Right lobe of liver (tissue), 6 donors: ENCODE data around the gene SCAND1. TPM values are rescaled to one million over a fixed set of nuclear protein-coding genes. Genes with fewer than 3 reads are reported as not detected.

Experiments used
- ATAC-seq, 4 donors: fragments of 200-7000 bp; cut with Tn5 transposase; one replicate each; pipeline ENCODE4 v1.9.1; 2020; ENCODE audit warnings: mild to moderate bottlenecking in 4 of 4, moderate library complexity in 4 of 4
- DNase-seq, 3 donors: peaks; one replicate each; pipeline ENCODE4 v3.0.0-alpha.2; 2020
- H3K27ac ChIP-seq, 3 donors: fragments of 200-600 bp; one replicate each; pipeline ENCODE4 v1.8.0; 2022
- H3K27me3 ChIP-seq, 2 donors: fragments of 200-600 bp; one replicate each; pipeline ENCODE4 v1.8.0; 2022
- H3K36me3 ChIP-seq, 4 donors: fragments of 200-600 bp; sonication (generic) in 1 of 4; one replicate each; pipeline versions ENCODE4 v1.5.1 to v1.8.0; 2017 to 2022; ENCODE audit warnings: control low read depth in 1 of 4
- H3K4me1 ChIP-seq, 4 donors: fragments of 200-600 bp; sonication (generic) in 1 of 4; one replicate each; pipeline versions ENCODE4 v1.5.1 to v1.8.0; 2017 to 2022; ENCODE audit warnings: control low read depth in 1 of 4
- H3K4me3 ChIP-seq, 3 donors: fragments of 200-600 bp; one replicate each; pipeline ENCODE4 v1.8.0; 2022
- H3K9me3 ChIP-seq, 4 donors: fragments of 200-600 bp; sonication (generic) in 1 of 4; one replicate each; pipeline versions ENCODE4 v1.5.1 to v1.8.0; 2017 to 2022; ENCODE audit warnings: control low read depth in 1 of 4
- CTCF ChIP-seq, 4 donors: fragments of 200-600 bp in 3 of 4; fragments of 450-650 bp in 1 of 4; IDR thresholded peaks; one replicate each; pipeline versions ENCODE4 v1.5.1 to v1.8.0; 2016 to 2022; ENCODE audit warnings: antibody characterized with exemption in 4 of 4, mild to moderate bottlenecking in 2 of 4
- POLR2A ChIP-seq: fragments of 450-650 bp; IDR thresholded peaks from one replicate; pipeline ENCODE4 v1.6.1; 2017; ENCODE audit warnings: antibody characterized with exemption, mild to moderate bottlenecking
- WGBS: methylation state at CpG from one replicate; pipeline ENCODE4 v1.1.6; 2018; ENCODE audit warnings: low coverage, low lambda C conversion rate; ENCODE audit not compliant: insufficient coverage; ENCODE audit errors: missing lambda C conversion rate; 5-methylcytosine and 5-hydroxymethylcytosine counted together
- intact Hi-C, 2 donors: fragments of 100-400 bp; cut with DNase I; formaldehyde crosslinking; loops; one replicate each; pipeline versions ENCODE4 v1.11.2 to v1.14.1; 2022
- total RNA-seq, 6 experiments: library from RNA; depleted of rRNA in 2 of 6; stranded (reverse); fragments of >200 nt in 2 of 6; fragmentation: NEBNext Ultra II Directional in 3 of 6; extraction: Animal tissue kit (Norgen Biotek cat#: 25700) in 3 of 6; gene quantifications; one replicate each; pipeline versions ENCODE4 v1.1.0 to v1.2.4, GENCODE V29; 2016 to 2023
- donor health status: DM: no; HTN: yes; CAD: no.
- donor health status: DM: no; HTN: no; CAD: no.
- donor health status: DM: no; HTN: no; CAD: no.
- donor health status: DM: no; HTN: yes; CAD: no.
- donor health status: DM: no; HTN: yes; CAD: no.

The SCAND1 gene
- total RNA-seq, 6 experiments from 2014 or later, result 35.5 to 106 (median 43.8) TPM

DNA sequence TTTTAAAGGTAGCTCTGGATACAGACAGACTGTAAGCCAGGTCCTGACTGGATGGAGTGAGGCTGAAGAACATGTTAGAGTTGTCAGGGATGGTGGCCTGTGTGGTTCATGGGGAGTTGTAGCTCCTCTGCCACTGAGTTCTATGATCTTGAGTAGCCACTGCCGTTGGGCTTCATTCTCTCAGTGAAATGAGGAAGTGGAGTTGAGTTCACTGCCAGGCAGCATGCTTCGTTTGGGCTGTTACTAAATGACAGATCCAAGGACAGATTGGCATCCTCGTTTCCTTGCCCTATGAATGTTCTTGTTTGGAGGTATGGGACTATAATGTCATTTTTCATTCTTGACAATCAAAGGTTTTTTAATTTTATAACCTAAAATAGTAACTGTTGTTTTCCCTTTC, 37.2 kb downstream of the SCAND1 start:
- no peak for ATAC-seq
- Histone ChIP-seq H3K9me3 (no peaks in the 10 kb centered on the region), H3K4me1 (no peaks in the 10 kb centered on the region), H3K27ac (no peak overlapping the region), H3K4me3 (no peak overlapping the region), H3K27me3 (no peaks in the 10 kb centered on the region), H3K36me3 (peaks cover 0 to 51% (median 10%) of the 10 kb centered on the region in 4 donors)
- TF ChIP-seq POLR2A, result no peak
- no peak for TF ChIP-seq CTCF (IDR thresholded peaks at IDR 0.05)
- DNase-seq, result no peak
- WGBS, result 76% methylated on average over 2 of the region's 3 CpGs
- intact Hi-C loops, result no loop called here

GRCh38 chr20:35912881-35913280, 41.4 kb downstream of the SCAND1 start:
- H3K9me3 ChIP-seq, result no peaks in the 10 kb centered on the region
- H3K27ac ChIP-seq, result no peak overlapping the region
- peaks cover 0 to 29% (median 8%) of the 10 kb centered on the region in 4 donors for H3K36me3 ChIP-seq
- intact Hi-C loops, result no loop called here
- DNase-seq (no peak), ATAC-seq (no peak)
- WGBS, result 95% methylated on average over 4 of the region's 4 CpGs
- no peak overlapping the region for H3K4me3 ChIP-seq
- TF ChIP-seq POLR2A (no peak), CTCF (IDR thresholded peaks at IDR 0.05) (no peak)
- H3K27me3 ChIP-seq, result no peaks in the 10 kb centered on the region
- no peaks in the 10 kb centered on the region for H3K4me1 ChIP-seq

DNA sequence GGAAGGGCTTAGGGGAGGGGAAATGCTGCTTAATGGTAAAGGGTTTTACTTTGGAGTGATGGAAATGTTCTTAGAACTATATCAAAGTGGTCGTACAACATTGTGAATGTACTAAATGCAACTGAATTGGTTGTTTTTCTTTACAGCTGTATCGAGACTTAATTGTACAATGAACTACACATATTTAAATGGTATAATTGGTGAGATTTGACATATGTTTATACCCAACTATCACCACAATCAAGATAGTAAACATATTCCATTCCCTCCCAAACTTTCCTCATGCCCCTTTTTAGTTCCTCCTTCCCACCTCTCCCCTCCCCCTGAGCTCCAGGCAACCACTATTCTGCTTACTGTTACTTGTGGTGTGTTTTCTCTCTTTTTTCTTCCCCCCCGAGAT, 44.0 kb downstream of the SCAND1 start:
- no peak overlapping the region for H3K27ac ChIP-seq
- H3K27me3 ChIP-seq, result no peaks in the 10 kb centered on the region
- H3K4me3 ChIP-seq, result no peak overlapping the region
- intact Hi-C loops, result no loop called here
- ATAC-seq (no peak), DNase-seq (no peak)
- H3K36me3 ChIP-seq, result peaks cover 0 to 22% (median 2%) of the 10 kb centered on the region in 4 donors
- TF ChIP-seq CTCF (IDR thresholded peaks at IDR 0.05), result no peak
- no peak for TF ChIP-seq POLR2A
- no peaks in the 10 kb centered on the region for H3K4me1 ChIP-seq
- H3K9me3 ChIP-seq, result no peaks in the 10 kb centered on the region
- WGBS, result 93% methylated on average over 3 of the region's 3 CpGs

DNA sequence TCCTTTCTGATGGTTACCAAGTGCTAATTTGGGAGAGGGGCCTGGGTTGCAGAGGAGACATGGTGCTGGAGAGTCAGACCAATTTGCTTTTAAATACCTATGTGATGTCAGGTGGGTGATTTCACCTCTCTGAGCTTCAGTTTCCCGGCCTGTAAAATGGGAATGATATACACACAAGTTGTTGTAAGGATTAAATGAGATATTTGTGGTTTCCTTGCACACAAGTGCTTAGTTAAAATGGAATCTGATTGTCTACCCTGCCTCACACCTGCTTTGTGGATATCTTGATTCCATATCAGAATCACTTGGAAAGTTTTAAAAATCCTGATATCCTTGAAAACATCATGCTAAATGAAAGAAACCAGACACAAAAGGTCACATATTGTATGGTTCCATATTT, 44.5 kb downstream of the SCAND1 start:
- intact Hi-C loops, result no loop called here

More for the DNA sequence above, 44.5 kb downstream of the SCAND1 start:
- Histone ChIP-seq H3K36me3 (peaks cover 0 to 22% (median 2%) of the 10 kb centered on the region in 4 donors), H3K4me1 (no peaks in the 10 kb centered on the region), H3K27me3 (no peaks in the 10 kb centered on the region), H3K4me3 (no peak overlapping the region), H3K9me3 (no peaks in the 10 kb centered on the region), H3K27ac (no peak overlapping the region)
- ATAC-seq (no peak), DNase-seq (no peak)
- WGBS, result no CpG with 5 or more reads among the region's 1 CpG
- no peak for TF ChIP-seq POLR2A
- TF ChIP-seq CTCF (IDR thresholded peaks at IDR 0.05), result no peak
